BE2C (cell line): Measurements from ENCODE around the gene SERPINI1.

Experiments used
- DNase-seq: peaks from one replicate; pipeline ENCODE4 v3.0.0-alpha.2; 2020
- H3K27me3 ChIP-seq: fragments of 250-450 bp; sonication (Bioruptor Pico); 2 replicates; pipeline ENCODE4 v1.5.1; 2020; ENCODE audit warnings: mild to moderate bottlenecking
- H3K36me3 ChIP-seq: fragments of 250-450 bp; sonication (Bioruptor Pico); 2 replicates; pipeline ENCODE4 v1.5.1; 2020; ENCODE audit warnings: mild to moderate bottlenecking
- H3K4me1 ChIP-seq: fragments of 250-450 bp; sonication (Bioruptor Pico); 2 replicates; pipeline ENCODE4 v1.5.1; 2020
- H3K4me3 ChIP-seq: 2 replicates; pipeline ENCODE4 v1.5.1; 2011; ENCODE audit warnings: low read depth, low read length
- H3K9me3 ChIP-seq: fragments of 250-450 bp; sonication (Bioruptor Pico); 2 replicates; pipeline ENCODE4 v1.5.1; 2020
- TF ChIP-seq, protein P1 (sequence below): IDR thresholded peaks from 2 replicates; pipeline ENCODE4 v1.5.1; 2012; ENCODE audit warnings: mild to moderate bottlenecking, low read depth, low read length

The SERPINI1 gene

GRCh38 chr3:167762296-167762695, 26.8 kb downstream of the SERPINI1 start:
- H3K36me3 ChIP-seq: no peaks in the 10 kb centered on the region
- no peaks in the 10 kb centered on the region for H3K9me3 ChIP-seq
- TF ChIP-seq, protein P1, sequence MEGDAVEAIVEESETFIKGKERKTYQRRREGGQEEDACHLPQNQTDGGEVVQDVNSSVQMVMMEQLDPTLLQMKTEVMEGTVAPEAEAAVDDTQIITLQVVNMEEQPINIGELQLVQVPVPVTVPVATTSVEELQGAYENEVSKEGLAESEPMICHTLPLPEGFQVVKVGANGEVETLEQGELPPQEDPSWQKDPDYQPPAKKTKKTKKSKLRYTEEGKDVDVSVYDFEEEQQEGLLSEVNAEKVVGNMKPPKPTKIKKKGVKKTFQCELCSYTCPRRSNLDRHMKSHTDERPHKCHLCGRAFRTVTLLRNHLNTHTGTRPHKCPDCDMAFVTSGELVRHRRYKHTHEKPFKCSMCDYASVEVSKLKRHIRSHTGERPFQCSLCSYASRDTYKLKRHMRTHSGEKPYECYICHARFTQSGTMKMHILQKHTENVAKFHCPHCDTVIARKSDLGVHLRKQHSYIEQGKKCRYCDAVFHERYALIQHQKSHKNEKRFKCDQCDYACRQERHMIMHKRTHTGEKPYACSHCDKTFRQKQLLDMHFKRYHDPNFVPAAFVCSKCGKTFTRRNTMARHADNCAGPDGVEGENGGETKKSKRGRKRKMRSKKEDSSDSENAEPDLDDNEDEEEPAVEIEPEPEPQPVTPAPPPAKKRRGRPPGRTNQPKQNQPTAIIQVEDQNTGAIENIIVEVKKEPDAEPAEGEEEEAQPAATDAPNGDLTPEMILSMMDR: no peak
- 0 out of 2 replicates have a peak, but pooled peaks cover 2% of the 10 kb centered on the region for H3K27me3 ChIP-seq
- no peak overlapping the region for H3K4me3 ChIP-seq
- H3K4me1 ChIP-seq: no peaks in the 10 kb centered on the region
- DNase-seq: no peak

DNA sequence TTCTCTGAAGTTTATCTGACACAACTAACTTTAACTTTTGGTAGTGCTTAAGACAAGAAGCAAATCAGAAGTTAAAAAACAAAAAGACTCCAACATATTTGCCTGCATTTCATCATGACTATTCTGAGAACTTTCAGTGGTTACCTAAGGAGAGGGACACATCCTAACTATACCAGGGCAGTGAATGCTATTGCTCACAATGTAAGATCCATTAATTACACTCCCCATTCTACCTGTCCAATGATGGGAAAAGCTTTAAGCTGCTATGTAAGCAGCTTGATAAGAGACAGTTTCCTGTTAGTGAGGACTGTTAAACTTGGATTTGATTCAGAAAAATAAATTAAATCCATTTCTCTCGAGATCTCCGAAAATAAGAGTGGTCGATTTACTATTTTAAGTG, 37.5 kb downstream of the SERPINI1 start:
- Histone ChIP-seq H3K27me3 (no peaks in the 10 kb centered on the region), H3K4me3 (no peak overlapping the region), H3K9me3 (no peaks in the 10 kb centered on the region), H3K4me1 (peaks cover 11% of the 10 kb centered on the region; the same call in 1 of the 2 replicates), H3K36me3 (no peaks in the 10 kb centered on the region)
- no peak for DNase-seq
- TF ChIP-seq, protein P1: no peak

GRCh38 chr3:167773584-167773983, 38.1 kb downstream of the SERPINI1 start:
- no peaks in the 10 kb centered on the region for H3K36me3 ChIP-seq
- no peaks in the 10 kb centered on the region for H3K9me3 ChIP-seq
- no peak overlapping the region for H3K4me3 ChIP-seq
- TF ChIP-seq, protein P1: no peak
- no peaks in the 10 kb centered on the region for H3K27me3 ChIP-seq
- peaks cover 11% of the 10 kb centered on the region; the same call in 1 of the 2 replicates for H3K4me1 ChIP-seq
- no peak for DNase-seq

DNA sequence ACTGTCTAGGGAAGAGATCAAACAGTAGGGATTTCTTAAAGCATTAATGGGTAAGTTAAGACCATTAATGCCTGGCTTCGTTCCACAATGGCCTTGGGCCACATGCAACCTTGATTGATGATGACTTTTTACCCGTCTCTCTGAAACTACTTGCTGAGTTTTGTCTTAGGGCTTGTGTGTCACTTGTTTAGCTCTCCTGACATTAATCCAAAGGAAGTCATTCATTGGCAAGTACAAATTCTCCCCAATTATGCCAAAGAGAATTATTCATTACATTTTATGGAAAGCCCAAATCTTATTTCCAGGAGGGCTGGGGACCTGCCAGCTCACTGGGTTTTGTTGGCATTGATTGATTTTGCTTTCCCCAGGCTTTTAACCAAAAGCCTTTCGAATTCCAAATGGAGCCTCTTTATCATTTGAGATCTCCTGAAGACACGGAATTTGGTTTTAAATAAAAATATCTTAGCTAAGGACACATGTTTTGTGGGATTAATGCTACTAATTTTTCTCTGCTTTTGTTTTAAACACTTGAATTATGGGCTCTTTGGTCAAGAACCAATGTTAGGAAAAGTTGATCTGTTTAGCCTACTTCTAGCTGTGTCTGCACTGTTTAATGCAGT, 40.7 kb downstream of the SERPINI1 start:
- H3K4me1 ChIP-seq: peaks cover 11% of the 10 kb centered on the region; the same call in 1 of the 2 replicates
- no peaks in the 10 kb centered on the region for H3K27me3 ChIP-seq
- no peak overlapping the region for H3K4me3 ChIP-seq
- no peaks in the 10 kb centered on the region for H3K9me3 ChIP-seq
- TF ChIP-seq, protein P1: no peak
- H3K36me3 ChIP-seq: no peaks in the 10 kb centered on the region
- DNase-seq: peak; percentile 67

DNA sequence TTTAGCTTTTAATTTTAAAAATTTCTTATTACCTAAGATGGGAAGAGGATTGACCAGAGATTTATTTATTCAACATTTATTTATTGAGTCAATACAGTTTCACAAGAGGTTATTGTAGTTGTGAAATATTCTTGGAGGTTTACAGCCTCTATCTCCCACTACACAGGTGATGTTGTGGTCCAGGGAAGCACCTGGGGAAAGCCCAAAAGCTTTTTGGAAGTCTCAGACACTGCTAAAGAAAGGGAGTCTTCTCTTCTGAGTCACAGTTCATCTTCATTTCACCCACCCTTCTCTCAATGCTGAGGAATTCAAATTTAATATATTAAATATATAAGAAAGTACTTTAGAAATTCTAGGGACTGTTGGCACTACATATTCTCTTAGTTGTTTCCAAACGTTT, 41.8 kb downstream of the SERPINI1 start:
- H3K9me3 ChIP-seq: no peaks in the 10 kb centered on the region
- H3K36me3 ChIP-seq: no peaks in the 10 kb centered on the region
- H3K4me1 ChIP-seq: peaks cover 11% of the 10 kb centered on the region; the same call in 1 of the 2 replicates
- H3K27me3 ChIP-seq: no peaks in the 10 kb centered on the region
- no peak overlapping the region for H3K4me3 ChIP-seq
- no peak for DNase-seq
- TF ChIP-seq, protein P1: no peak

DNA sequence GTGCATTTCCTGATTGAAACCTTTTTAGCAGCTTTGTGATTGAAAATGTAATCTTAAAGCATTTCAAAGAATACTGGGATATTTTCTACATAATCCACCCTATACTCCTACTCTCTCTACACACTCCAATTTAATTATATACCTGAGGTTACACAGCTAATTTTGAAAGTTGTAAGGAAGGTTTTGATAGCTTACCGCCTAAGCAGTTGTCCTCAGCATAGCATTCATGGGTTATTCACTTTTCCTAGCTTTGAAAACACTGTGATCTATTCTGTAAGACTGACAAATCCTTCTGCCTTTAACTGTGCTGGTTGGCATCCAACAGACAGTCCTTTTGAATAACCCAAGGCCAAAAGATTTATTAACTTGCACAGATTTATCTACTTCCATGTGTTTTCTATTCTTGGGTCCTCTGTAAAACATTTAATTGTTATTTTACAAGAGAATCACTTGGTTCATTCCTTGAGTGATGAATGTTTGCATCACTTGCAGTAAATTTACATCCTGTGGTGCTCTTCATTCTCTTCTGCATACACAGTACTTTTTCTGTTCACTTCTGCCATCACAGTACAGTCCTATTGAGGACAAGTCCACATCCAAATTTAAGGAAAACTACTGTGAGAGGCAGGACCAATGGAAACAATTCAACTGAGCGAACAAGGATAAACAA, 44.8 kb downstream of the SERPINI1 start:
- DNase-seq: no peak
- Histone ChIP-seq H3K36me3 (no peaks in the 10 kb centered on the region), H3K4me3 (no peak overlapping the region), H3K4me1 (peaks cover 11% of the 10 kb centered on the region; the same call in 1 of the 2 replicates), H3K9me3 (no peaks in the 10 kb centered on the region), H3K27me3 (no peaks in the 10 kb centered on the region)
- TF ChIP-seq, protein P1: no peak
